ENCODE measurements around the gene ELMOD3.
"Not testable (repeated sequence)": the region's sequence is repeated elsewhere in the genome, so short reads cannot be mapped to it uniquely, and the experiment has no call there.

Gene ELMOD3

DNA sequence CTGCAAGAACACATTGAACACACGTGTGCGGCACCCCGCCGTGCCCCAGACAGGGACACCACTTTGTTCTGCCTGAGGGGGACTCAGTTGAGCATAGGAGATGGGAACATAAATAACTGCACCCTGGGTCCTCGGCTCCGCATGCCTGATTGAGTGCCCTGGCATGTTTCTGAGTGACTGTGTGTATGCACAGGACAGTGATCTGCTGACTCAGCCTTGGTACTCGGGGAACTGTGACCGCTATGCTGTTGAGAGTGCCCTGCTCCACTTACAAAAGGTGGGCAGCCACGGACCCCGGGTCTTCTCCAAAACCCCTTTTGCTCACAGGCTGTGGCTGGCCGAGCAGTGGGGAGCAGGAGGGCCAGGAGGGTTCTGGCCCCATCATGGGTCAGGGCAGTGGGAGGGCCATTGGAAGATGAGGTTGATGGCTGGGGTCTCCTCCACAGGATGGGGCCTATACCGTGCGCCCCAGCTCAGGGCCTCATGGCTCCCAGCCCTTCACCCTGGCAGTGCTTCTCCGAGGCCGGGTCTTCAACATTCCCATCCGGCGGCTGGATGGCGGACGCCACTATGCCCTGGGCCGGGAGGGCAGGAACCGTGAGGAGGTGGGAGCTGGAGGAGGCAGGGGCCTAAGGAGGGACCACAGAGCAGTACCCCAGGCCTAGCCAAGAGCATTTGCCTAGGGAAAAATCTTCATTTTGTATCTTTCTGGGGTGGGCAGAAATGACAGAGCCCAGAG is 80.8 kb downstream of the ELMOD3 start:
- TF ChIP-seq, protein P1, sequence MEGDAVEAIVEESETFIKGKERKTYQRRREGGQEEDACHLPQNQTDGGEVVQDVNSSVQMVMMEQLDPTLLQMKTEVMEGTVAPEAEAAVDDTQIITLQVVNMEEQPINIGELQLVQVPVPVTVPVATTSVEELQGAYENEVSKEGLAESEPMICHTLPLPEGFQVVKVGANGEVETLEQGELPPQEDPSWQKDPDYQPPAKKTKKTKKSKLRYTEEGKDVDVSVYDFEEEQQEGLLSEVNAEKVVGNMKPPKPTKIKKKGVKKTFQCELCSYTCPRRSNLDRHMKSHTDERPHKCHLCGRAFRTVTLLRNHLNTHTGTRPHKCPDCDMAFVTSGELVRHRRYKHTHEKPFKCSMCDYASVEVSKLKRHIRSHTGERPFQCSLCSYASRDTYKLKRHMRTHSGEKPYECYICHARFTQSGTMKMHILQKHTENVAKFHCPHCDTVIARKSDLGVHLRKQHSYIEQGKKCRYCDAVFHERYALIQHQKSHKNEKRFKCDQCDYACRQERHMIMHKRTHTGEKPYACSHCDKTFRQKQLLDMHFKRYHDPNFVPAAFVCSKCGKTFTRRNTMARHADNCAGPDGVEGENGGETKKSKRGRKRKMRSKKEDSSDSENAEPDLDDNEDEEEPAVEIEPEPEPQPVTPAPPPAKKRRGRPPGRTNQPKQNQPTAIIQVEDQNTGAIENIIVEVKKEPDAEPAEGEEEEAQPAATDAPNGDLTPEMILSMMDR (conservative IDR thresholded peaks at IDR 0.05) = no peak
- no peak for TF ChIP-seq ZFX (IDR thresholded peaks at IDR 0.05)
- no peak overlapping the region for H3K27ac ChIP-seq

DNA sequence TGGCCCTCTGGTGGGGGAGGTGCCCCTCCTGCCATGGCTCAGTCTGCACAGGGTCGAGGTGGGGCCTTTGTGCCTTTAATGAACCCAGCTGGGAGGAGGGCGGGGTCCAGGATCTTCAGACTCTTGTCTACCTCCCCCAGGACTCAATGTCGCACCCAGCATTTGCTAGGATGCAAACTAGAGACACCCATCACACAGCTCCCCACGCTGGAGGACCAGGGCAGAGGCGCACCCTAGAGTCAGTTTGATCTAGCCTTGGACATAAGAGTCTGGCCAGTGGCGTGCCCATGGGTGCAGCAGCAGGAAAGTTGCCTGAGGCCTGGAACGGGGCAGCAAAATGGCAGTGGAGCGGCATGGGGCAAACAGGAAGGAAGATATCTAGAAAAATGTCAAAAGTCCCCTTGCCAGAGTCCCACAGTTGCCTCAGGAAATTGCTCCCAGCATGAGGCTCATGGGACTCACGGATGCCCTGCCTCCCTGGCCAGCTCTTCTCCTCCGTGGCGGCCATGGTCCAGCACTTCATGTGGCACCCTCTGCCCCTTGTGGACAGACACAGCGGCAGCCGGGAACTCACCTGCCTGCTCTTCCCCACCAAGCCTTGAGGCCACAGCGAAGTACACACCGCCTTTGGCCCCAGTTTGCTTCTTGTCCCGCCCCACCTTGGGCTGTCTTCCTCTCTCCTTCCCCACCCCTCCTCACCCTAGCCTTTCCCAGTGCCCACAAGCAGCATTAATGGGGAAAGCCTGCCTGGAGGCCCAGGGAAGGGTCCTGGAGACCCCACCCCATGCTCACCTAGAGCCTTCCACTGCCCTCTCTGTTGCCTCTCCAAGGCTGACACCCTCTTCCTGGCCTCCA is 81.6 kb downstream of the ELMOD3 start:
- TF ChIP-seq ZFX (IDR thresholded peaks at IDR 0.05) = no peak
- TF ChIP-seq, protein P1 (conservative IDR thresholded peaks at IDR 0.05) = no peak
- H3K27ac ChIP-seq = no peak overlapping the region

DNA sequence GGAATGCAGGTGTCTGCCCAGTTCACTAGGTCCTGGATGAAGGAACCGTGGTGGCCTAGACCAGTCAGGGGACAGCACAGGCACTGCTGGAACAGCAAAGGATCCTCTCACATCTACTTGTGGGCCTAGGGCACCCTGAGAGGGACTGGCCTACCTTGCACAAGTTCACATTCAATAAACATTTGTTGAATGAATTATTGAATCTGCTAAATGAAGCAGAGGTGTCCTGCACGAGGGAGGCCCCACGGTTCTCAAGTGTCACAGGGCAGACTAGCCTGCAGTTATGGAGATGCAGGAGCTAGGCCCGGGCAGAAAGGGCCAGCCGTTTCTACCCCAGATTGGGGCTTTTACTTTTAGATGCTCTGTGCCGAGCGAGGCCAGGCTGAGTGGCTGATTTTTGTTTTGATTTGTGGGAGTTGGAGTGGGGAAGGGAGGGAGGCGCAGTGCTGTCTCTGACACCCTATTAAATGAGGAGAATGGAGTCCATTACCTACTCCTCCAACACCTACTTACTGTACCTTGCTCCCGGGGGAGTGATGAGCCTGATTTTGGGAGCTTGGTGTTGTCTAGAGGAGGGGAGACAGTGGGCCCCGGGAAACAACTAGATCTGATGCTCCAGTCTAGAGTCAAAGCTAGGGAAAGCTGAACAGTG is 82.4 kb downstream of the ELMOD3 start:
- H3K27ac ChIP-seq = no peak overlapping the region
- no peak for TF ChIP-seq ZFX (IDR thresholded peaks at IDR 0.05)
- TF ChIP-seq, protein P1 (conservative IDR thresholded peaks at IDR 0.05) = no peak

DNA sequence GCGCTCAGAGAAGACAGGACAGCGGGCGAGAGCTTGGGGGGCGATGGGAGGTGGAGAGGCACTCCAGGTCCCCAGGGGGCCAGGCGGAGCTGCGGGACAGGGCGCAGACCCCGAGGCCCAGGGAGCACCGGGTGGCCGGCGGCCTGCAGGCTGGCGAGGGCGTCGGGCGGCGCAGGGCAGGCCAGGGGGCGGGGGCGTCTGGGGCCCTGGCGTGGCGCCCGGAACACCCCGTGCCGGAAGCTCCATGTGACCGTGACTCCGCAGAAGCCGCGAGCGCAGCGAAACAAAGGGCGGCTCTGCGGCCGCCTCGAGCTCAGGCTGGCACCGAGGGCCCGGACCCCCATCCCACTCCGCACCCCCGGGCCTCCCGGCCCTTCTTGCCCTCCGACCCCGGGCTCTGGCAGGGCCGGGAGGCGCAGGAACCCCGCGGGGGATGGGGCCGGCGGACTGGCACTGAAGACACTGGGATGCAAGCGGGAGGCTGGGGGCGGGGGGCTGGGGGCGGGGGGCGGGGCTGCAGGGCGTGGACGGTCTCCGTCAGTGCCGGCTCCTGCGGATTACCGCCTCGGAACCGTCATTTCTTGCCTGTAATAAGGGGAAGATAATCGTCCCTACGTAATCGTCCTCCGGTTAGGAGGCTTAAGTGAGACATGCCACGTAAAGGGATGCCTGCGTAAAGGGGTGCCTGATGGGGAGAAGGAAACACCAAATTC is 83.1 kb downstream of the ELMOD3 start:
- H3K27ac ChIP-seq = no peak overlapping the region
- TF ChIP-seq, protein P1 (conservative IDR thresholded peaks at IDR 0.05) = no peak

DNA sequence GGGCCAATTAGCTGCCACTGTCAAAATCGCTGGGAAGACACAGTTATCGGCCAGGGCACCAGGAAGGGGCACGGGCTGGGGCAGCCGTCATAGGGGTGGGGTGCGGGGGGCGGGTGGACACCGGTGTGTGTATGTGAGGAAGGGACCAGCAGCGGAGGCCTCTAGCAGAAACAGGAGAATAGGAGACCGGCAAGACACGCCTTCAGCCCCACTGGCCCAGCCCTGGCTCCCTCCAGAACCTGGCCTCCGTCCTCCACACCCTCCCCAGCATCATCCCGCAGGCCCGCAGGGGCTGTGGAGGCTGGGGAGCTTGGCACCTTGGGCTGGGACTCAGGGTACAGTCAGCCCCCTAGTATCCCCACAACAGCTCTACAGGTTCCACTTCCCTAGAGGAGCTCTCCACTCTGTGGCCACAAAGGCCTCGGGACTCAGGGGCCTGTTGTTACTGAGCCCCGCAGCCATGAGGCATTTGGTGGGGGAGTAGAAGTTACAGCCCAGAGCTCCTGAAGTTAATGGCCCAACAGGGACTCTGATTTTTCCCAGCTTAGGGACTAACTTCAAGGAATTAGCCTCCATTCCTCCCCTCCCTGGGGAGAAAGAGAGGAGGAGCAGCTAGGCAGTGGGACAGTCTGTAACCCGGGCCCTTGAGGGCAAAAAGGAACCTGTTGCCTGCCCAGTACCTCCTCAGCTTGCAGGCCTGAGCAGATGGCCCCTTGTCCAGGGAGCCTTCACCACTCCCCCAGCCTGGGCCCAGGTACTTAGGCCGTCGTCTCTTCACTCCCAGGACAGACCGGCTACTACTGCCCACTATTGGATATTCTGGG is 83.8 kb downstream of the ELMOD3 start:
- TF ChIP-seq, protein P1 (conservative IDR thresholded peaks at IDR 0.05) = no peak
- TF ChIP-seq ZFX (IDR thresholded peaks at IDR 0.05) = no peak
- no peak overlapping the region for H3K27ac ChIP-seq

DNA sequence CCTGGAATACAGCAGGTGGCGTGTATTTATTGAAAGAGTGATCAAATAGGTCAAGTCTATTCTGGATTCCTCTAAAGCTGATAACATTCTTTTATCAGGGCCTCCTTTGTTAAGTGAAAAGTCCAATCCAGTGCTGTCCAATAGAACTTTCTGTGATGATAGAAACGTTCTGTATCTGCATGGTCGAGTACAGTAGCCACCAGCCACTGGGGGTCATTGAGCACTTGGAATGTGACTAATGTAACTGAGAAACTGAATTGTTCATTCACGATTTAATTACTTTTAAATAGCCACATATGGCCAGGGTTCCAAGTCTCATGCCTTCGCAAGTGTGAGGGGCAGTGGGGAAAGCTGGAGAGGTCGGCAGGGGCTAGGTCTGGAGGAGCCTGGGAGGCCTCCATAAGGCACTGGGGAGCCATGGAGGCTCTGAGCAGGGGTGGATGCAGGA is 84.5 kb downstream of the ELMOD3 start:
- H3K27ac ChIP-seq = no peak overlapping the region
- TF ChIP-seq, protein P1 (conservative IDR thresholded peaks at IDR 0.05) = no peak
- no peak for TF ChIP-seq ZFX (IDR thresholded peaks at IDR 0.05)

DNA sequence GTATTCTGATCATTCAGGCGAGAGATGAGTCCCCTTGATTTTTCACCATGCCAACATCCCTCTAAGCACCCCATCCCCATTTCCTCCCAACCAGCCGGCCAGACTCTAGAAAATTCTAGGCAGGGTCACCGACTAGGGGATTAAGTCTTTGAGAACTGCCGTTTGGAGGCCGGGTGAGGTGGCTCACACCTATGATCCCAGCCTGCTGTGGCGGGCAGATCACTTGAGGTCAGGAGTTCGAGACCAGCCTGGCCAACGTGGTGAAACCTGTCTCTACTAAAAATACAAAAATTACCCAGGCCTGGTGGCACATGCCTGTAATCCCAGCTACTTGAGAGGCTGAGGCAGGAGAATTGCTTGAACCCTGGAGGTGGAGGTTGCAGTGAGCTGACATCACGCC is 85.0 kb downstream of the ELMOD3 start:
- not testable (repeated sequence) for H3K27ac ChIP-seq
